ENCODE data around the gene BLOC1S4. TPM values are rescaled to one million over a fixed set of nuclear protein-coding genes. Genes with fewer than 3 reads are reported as not detected.

Gene BLOC1S4
- total RNA-seq, 1 donor from 2014 or later = 21.4 TPM

DNA sequence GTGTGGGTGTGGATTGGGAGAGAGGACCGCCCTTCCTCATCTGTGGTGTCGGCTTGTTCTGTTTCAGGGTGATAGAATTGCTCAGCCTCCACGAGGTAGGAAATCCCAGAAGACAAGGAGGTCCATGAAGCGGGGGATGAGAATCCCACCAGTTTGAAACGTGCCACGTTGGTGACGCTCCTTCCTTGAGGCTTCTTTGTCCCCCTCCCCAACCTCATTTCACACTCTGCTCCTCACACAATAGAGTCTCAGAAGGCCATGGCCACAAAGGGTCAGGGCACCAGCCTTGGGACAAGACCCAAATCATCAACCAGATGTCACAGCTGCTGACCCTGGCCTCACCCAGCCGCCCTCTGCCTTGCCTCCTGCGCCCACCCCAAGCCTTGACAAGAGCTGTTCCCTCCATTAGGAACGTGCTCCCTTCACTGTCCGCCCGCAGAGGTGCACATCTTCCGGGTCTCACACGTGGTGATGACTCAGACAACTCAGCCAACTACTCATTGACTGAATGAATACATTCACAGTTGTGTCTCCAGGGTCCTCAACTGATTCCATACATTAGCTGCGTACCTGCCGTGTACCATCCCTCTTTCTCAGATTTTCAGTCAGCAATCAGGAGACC lies 18.3 kb downstream of the BLOC1S4 start:
- Histone ChIP-seq H3K4me3 (ENCODE audit: low read depth, low read length) (no peak overlapping the region), H3K36me3 (ENCODE audit: control insufficient read depth, insufficient read depth, low read length) (no peaks in the 10 kb centered on the region), H3K27me3 (ENCODE audit: control insufficient read depth, insufficient read depth, low read length) (no peaks in the 10 kb centered on the region)
- no peak for TF ChIP-seq CTCF (IDR thresholded peaks at IDR 0.05; ENCODE audit: insufficient read depth, low read length, poor library complexity, severe bottlenecking)
- DNase-seq (ENCODE audit: low read depth) = no peak

GRCh38 chr4:6739920-6740319 lies 23.9 kb downstream of the BLOC1S4 start:
- TF ChIP-seq CTCF (IDR thresholded peaks at IDR 0.05; ENCODE audit: insufficient read depth, low read length, poor library complexity, severe bottlenecking) = no peak
- no peaks in the 10 kb centered on the region for H3K27me3 ChIP-seq (ENCODE audit: control insufficient read depth, insufficient read depth, low read length)
- H3K36me3 ChIP-seq (ENCODE audit: control insufficient read depth, insufficient read depth, low read length) = no peaks in the 10 kb centered on the region
- no peak for DNase-seq (ENCODE audit: low read depth)
- no peak overlapping the region for H3K4me3 ChIP-seq (ENCODE audit: low read depth, low read length)

GRCh38 chr4:6740347-6740746 lies 24.4 kb downstream of the BLOC1S4 start:
- no peak for DNase-seq (ENCODE audit: low read depth)
- TF ChIP-seq CTCF (IDR thresholded peaks at IDR 0.05; ENCODE audit: insufficient read depth, low read length, poor library complexity, severe bottlenecking) = no peak
- H3K36me3 ChIP-seq (ENCODE audit: control insufficient read depth, insufficient read depth, low read length) = no peaks in the 10 kb centered on the region
- H3K4me3 ChIP-seq (ENCODE audit: low read depth, low read length) = no peak overlapping the region
- H3K27me3 ChIP-seq (ENCODE audit: control insufficient read depth, insufficient read depth, low read length) = no peaks in the 10 kb centered on the region

DNA sequence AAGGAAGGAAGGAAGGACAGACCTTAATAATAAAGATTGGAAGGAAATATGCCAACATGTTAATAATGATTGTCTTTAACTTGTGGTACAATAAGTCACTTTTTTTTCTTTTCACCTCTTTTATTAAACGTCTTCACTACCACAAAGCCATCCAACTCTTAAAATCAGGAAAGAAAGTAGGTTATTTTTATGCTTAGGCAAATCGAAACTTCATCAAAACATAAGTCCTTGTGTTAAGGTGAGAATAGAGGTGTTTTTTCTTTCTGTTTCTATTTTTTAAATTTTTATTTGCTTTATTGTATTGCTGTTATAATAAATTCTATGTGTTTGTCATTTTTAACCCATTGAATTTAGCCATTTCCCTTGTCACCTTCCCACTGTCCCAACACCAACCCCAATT lies 26.5 kb downstream of the BLOC1S4 start:
- Histone ChIP-seq H3K36me3 (ENCODE audit: control insufficient read depth, insufficient read depth, low read length) (no peaks in the 10 kb centered on the region), H3K27me3 (ENCODE audit: control insufficient read depth, insufficient read depth, low read length) (no peaks in the 10 kb centered on the region), H3K4me3 (ENCODE audit: low read depth, low read length) (no peak overlapping the region)
- TF ChIP-seq CTCF (IDR thresholded peaks at IDR 0.05; ENCODE audit: insufficient read depth, low read length, poor library complexity, severe bottlenecking) = no peak
- no peak for DNase-seq (ENCODE audit: low read depth)

GRCh38 chr4:6742989-6743388 lies 27.0 kb downstream of the BLOC1S4 start:
- DNase-seq (ENCODE audit: low read depth) = no peak
- no peak for TF ChIP-seq CTCF (IDR thresholded peaks at IDR 0.05; ENCODE audit: insufficient read depth, low read length, poor library complexity, severe bottlenecking)
- H3K4me3 ChIP-seq (ENCODE audit: low read depth, low read length) = no peak overlapping the region
- H3K27me3 ChIP-seq (ENCODE audit: control insufficient read depth, insufficient read depth, low read length) = no peaks in the 10 kb centered on the region
- no peaks in the 10 kb centered on the region for H3K36me3 ChIP-seq (ENCODE audit: control insufficient read depth, insufficient read depth, low read length)

DNA sequence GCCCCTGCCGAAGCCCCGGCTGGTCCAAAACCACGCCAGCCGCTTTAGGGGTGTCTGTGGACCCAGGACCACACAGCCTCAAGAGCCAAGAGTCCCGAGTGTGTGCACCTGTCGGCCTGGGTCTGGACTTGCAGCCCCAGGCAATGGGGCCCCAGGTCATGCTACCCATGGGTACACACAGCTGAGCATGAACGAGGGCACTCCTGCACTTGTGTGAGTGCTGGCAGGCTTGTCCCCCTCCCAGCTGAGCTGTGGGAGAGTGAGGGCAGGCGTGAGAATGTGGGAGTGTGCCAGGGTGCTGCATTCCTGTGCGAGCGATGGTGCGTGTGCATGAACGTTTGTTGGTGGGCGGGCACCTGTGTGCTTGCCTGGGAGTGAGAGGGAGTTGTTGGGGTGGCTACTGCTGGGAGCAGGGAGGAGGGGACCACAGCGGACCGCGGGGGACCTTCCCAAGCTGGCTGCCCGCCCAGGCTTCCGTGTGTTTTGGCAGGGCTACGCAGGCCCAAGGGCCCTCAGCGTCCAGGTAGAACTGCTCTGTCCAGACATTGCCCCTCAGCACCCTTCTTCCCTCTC lies 30.8 kb downstream of the BLOC1S4 start:
- Histone ChIP-seq H3K4me3 (ENCODE audit: low read depth, low read length) (no peak overlapping the region), H3K27me3 (ENCODE audit: control insufficient read depth, insufficient read depth, low read length) (no peaks in the 10 kb centered on the region), H3K36me3 (ENCODE audit: control insufficient read depth, insufficient read depth, low read length) (no peaks in the 10 kb centered on the region)
- no peak for DNase-seq (ENCODE audit: low read depth)
- no peak for TF ChIP-seq CTCF (IDR thresholded peaks at IDR 0.05; ENCODE audit: insufficient read depth, low read length, poor library complexity, severe bottlenecking)

All from kidney epithelial cell (primary cell).